CD4-positive, alpha-beta T cell treated with Interleukin-15 for 1 hour (primary cell): ENCODE measurements around the gene HLA-DOB.

Experiments
- DNase-seq: peaks from one replicate; pipeline ENCODE4 v3.0.0-alpha.2; 2020

Gene HLA-DOB

GRCh38 chr6:32816746-32817204 lies at the start of gene HLA-DOB:
HLA-DOB (minus strand) TSS chr6:32817002; CDS start chr6:32816951, 51 bp downstream.
- no peak for DNase-seq

DNA sequence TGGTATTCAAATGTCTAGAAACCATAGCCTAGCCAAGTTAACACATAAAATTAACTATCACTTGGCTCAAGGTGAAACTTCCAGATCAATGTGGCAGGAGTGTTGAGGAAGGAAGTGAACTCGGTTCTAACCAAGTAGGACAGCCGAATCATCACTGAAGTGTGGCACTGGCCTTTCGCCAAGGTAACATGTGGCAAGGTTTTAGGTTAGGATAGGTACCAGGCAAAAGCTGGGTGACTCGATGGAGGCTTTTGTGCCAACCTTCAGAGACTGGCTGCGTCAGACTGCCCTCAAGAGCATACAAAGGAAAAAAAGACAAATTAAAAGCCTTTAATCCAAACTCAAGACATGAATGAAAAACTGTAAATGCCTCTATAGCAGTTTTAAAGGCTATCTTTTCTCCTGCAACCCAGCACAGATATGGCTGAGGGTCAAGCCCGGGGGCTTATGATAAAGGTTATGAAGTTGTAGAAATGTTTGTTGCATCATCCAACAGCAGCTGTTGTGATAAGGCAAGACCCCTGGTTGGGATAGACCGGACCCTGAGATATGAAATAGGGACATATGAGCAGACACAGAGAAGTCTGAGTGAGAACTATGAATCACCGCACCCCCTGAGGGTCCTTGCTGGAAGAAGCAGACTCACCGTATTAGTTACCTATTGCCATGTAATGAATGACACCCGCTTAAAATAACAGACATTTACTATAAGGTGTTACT lies 49.1 kb upstream of the HLA-DOB start:
- DNase-seq, result no peak

- no peak for DNase-seq
Measured at GRCh38 chr6:32862725-32863124, 45.9 kb upstream of the HLA-DOB start.

- DNase-seq, result no peak
Measured at GRCh38 chr6:32860674-32861073, 43.9 kb upstream of the HLA-DOB start.

- DNase-seq, result no peak
Measured at GRCh38 chr6:32858194-32858593, 41.4 kb upstream of the HLA-DOB start.

- no peak for DNase-seq
Measured at GRCh38 chr6:32857156-32857891, 40.5 kb upstream of the HLA-DOB start.

DNA sequence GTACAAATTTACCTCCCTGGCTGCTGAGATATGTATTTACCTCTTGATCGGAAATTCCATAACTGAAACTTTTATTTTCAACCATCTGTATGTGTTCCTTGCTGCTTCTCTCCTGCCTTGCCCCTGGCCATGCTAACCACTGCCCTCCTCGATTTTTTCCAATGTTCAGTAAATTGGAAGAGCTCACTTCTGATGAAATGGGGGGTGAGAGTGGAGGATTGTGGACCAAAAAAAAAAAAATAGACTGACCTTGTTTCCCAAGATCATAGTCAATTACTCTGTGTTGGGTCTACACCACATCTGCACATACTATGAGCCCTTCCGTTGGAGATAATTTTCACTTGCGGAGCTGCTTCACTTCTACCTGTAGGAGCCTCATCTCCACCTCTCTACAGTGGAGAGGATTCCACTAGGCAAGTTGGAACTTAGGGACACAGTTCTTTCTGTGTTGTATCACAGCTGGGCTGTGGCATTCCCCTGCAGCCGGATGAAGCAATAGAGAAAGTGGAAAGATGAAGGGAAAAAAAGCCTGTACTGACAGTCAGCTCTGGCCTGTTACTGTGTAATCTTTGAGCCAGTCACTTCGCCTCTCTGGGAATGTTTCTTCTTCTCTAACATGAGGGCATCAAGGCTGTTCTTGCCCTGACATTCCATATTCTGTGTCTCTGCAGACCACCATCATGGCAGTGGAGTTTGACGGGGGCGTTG lies 38.8 kb upstream of the HLA-DOB start:
- no peak for DNase-seq

- peak; percentile 51 for DNase-seq
Measured at GRCh38 chr6:32854376-32855178, 37.8 kb upstream of the HLA-DOB start.

- peak; percentile 95 for DNase-seq
Measured at GRCh38 chr6:32853541-32854375, 37.0 kb upstream of the HLA-DOB start, which contains the start of the genes PSMB9 and TAP1. PSMB9 (plus strand) TSS chr6:32854192; CDS start chr6:32854230, 38 bp downstream. TAP1 (minus strand) TSS chr6:32853704; CDS start chr6:32853636, 68 bp downstream.

GRCh38 chr6:32852844-32853540 lies 36.2 kb upstream of the HLA-DOB start:
- DNase-seq, result peak; percentile 61

DNA sequence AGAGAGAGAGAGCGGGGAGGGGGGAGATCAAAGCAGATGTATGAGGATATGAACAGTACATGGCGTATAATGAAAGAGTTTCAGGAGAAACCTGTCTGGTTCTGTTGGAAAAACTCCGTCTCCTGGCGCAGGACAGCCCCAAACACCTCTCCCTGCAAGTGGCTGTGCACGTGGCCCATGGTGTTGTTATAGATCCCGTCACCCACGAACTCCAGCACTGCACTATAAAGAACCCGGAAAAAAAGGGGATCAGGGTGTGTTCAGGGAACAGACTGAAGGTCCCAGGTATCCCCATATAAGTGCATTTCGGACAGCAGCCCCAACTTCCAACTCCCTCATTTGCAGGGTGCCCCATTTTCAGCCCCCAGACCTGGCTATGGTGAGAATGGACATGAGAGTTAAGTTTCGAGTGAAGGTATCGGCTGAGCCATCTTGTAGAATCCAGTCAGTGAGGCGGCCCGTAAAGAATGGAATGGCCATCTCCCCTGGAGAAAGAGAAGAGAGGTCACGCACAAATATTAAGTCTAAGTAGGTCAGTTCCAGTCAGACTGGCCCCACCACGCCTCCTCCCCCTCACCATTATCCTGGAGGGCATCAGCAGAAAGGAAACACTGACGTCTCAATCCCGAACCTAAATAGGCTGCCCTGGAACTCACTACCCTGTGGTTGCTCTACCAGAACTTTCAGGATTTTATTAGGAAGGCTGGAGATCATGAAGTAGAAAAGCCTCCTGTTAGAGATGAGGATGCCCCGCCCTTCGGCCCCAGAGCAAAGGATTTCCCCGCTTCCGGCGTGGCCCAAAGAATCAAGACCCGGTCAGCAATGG lies 35.4 kb upstream of the HLA-DOB start:
- no peak for DNase-seq

DNA sequence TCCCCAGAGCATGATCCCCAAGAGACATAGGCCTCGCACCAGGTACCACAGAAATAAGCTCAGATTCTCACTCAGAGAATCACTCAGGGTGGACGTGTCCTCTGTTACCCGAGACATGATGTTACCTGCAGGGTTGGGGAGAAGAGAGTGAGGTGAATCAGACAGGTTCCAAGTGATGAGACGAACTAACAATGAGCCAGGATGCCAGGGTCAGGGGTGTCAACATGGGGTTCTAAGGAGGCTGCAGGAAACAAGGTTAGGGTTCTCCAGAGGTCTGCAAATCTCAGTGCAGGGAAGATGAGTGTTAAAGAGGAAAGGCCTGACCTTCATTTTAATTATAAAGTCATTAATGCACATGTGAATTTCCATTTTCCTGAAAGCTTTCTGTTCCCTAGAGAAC lies 34.2 kb upstream of the HLA-DOB start:
- DNase-seq, result no peak

DNA sequence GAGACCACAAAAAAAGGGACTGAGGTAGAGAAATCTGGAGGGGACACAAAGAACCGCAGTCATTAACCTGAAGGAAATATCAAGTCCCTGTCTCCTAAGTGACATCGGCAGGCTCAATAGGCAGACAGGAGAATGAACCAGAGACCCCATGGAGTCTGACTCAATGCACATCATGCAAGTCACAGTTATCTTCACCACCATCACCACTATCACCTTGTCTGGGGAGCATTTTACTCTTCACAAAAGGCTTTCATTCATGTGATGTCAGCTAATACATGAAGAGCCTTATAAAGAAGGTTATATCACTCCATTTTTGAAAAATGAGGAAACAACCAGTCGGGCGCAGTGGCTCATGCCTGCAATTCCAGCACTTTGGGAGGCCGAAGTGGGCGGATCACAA lies 32.3 kb upstream of the HLA-DOB start:
- no peak for DNase-seq

GRCh38 chr6:32847795-32848194 lies 31.0 kb upstream of the HLA-DOB start:
- no peak for DNase-seq

DNA sequence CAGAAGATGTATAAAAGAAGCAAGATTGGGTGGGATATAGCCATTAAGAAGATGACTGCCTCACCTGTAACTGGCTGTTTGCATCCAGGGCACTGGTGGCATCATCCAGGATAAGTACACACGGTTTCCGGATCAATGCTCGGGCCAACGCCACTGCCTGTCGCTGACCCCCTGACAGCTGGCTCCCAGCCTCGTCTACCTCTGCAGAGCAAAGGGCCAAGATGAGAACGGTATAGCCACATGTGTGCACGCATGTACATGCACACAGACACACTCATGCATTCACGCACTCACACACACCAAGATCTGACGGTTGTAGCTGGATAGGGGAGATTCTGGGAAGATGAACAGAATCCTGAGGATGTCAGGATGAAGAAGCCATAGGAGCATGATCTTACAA lies 30.2 kb upstream of the HLA-DOB start:
- DNase-seq, result no peak

DNA sequence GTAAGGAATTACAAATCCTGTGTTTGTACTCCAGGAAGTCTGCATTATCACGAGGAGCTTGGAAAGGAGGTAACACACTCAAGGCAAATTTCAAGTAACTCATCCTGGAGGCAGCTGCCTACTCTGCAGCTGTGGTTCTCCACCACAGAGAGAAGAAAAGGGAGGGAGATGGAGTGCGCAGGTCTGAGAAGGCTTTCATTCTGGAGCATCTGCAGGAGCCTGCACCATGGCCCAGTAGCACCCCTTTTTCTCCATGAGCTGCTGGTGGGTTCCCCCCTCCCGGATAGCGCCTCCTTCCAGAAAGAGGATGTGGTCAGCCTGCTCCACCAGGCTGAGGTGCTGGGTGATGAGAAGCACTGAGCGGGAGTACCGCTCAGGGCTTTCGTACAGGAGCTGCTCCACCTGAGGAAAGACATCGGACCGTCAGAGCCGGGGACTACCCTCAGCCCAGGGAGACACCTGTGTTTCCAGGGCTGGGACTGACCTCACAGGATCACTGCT lies 28.6 kb upstream of the HLA-DOB start:
- peak; percentile 60 for DNase-seq

DNA sequence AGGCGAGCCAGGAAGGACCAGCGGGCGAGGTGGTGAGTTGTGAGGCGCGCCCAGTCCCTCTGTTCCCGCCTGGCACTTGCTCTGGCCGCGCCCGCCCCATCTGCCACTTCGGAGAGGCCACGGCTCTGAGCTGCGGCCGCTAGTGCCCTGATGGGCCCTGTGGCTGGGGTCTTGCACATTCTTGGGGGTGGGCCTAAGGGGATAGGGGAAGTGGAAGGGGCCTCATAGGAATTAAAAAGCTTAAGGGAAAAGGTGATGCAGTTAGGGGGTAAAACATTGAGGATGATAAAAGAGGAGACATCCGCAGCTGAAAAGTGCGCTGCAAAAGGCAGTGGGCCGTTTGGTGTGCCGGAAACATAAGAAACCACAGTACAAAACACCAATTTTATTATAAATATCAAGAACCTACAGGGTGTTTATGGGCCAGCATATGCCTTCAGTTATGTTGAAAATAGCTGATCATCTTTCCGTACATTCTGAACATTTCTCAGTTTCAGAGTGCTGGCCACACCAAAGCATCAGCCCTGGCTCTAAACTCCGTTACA lies 28.1 kb upstream of the HLA-DOB start:
- no peak for DNase-seq

- peak; percentile 97 for DNase-seq
Measured at GRCh38 chr6:32843979-32844838, 27.4 kb upstream of the HLA-DOB start, which contains the start of gene PSMB8. PSMB8 (minus strand) TSS chr6:32844047; CDS start chr6:32843996, 51 bp downstream.
